Dedifferentiated amniotic fluid mesenchymal stem cell (primary cell): ENCODE measurements around the gene ATP13A2.
"Not testable (repeated sequence)": the region's sequence is repeated elsewhere in the genome, so short reads cannot be mapped to it uniquely, and the experiment has no call there.

Experiments
- DNase-seq: peaks from one replicate; pipeline ENCODE4 v3.0.0-alpha.2; 2016; ENCODE audit errors: extremely low spot score

Gene ATP13A2

DNA sequence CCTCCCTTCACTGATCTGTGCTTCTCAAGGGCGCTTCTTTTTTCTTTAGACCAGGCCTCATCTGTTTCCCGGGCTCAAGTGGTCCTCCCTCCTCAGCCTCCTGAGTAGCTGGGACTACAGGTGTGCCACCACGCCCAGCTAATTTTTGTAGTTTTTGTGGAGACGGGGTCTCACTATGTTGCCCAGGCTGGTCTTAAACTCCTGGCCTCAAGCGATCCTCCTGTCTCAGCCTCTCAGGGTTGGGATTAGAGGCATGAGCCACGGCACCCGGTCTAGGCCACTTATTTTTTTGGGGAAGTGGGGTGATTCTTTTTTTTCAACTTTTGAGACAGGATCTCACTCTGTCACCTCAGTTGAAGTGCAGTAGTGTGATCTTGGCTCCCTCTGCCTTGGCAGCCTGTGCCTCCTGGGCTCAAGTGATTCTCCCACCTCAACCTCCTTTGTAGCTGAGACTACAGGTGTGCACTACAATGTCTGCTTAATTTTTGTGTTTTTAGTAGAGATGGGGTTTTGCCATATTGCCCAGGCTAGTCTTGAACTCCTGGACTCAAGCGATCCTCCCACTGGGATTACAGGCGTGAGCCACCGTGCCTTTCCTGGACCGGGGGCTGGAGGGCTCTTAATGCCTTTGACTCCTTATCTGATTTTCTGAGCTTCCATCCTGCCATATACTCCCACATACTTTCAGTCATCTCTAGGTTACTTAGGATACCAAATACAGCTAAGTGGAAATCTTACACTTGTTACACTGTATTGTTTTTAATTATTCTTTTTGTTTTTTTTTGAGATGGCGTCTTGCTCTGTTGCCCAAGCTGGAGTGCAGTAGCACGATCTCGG is 50.2 kb downstream of the ATP13A2 start:
- DNase-seq, result no peak

GRCh38 chr1:16960560-16961296 is 51.0 kb downstream of the ATP13A2 start:
- peak; percentile 74 for DNase-seq

- DNase-seq, result no peak
Measured at GRCh38 chr1:16958475-16958874, 53.3 kb downstream of the ATP13A2 start.

GRCh38 chr1:16957731-16958130 is 54.0 kb downstream of the ATP13A2 start:
- DNase-seq, result no peak

- no peak for DNase-seq
Measured at GRCh38 chr1:16956775-16957174, 55.0 kb downstream of the ATP13A2 start.

DNA sequence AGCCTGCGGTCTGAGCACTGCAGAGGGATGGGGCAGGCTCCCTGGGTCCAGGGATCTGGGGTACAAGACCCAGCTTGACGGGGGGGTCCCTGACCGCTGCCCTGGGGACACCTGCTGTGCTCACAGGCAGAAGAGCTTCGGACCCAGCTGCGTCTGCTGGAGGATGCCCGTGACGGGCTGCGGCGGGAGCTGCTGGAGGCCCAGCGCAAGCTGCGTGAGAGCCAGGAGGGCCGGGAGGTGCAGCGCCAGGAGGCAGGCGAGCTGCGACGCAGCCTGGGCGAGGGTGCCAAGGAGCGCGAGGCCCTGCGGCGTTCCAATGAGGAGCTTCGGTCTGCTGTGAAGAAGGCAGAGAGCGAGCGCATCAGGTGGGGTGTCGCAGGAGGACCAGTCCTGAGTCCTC is 56.5 kb downstream of the ATP13A2 start:
- no peak for DNase-seq

DNA sequence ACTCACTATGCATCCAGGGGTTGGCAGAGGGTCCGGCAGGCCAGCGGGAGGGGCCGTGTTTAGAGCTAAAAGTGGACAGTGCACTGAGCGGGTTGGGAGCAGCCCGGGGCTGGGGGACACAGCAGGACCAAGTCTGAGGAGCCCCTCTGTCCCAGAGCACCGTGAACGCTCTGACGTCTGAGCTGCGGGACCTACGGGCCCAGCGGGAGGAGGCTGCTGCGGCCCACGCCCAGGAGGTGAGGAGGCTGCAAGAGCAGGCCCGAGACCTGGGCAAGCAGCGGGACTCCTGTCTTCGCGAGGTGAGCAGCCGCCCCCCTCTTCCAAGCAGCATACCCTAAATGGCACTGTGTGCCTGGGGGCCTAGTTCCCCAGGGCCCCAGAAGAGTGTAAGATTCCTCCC is 57.1 kb downstream of the ATP13A2 start:
- DNase-seq, result no peak

- not testable (repeated sequence) for DNase-seq
Measured at GRCh38 chr1:16952376-16952775, 59.4 kb downstream of the ATP13A2 start.

- DNase-seq, result not testable (repeated sequence)
Measured at GRCh38 chr1:16949026-16949425, 62.7 kb downstream of the ATP13A2 start.

- DNase-seq, result not testable (repeated sequence)
Measured at GRCh38 chr1:16948282-16948891, 63.3 kb downstream of the ATP13A2 start.

- DNase-seq, result no peak
Measured at GRCh38 chr1:16946646-16947045, 65.1 kb downstream of the ATP13A2 start.

DNA sequence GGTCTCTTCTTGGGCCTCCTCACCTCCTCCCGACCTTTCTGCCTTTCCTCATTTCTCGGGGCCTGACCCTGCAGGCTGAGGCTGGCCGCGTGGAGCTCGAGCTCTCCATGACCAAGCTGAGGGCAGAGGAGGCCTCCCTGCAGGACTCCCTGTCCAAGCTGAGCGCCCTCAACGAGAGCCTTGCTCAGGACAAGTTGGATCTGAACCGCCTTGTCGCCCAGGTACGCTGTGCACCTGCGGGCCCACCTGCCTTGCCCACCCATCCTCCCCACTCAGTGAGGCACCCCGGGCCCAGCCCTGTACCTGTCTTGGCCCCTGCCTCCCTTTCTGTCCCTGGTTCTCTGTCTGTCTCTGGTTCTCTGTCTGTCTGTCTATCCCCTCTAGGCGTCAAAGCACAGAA is 65.5 kb downstream of the ATP13A2 start:
- DNase-seq, result not testable (repeated sequence)

DNA sequence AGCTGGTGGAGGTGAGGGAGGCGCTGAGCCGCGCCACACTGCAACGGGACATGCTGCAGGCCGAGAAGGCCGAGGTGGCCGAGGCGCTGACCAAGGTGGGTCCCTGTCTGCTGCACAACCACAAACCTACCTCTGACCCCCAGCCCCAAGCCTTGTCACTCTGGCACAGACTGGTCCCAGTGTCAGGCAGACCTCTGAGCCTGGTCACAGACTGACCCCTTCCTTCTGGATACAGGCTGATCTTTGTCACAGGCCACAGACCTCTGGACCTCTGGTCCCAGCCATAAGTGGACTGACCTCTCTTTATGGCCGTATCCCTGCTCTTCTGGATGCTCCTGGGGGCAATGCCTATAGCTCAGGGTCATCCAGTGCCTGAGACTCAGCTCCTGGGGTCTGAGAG is 66.2 kb downstream of the ATP13A2 start:
- DNase-seq, result not testable (repeated sequence)

DNA sequence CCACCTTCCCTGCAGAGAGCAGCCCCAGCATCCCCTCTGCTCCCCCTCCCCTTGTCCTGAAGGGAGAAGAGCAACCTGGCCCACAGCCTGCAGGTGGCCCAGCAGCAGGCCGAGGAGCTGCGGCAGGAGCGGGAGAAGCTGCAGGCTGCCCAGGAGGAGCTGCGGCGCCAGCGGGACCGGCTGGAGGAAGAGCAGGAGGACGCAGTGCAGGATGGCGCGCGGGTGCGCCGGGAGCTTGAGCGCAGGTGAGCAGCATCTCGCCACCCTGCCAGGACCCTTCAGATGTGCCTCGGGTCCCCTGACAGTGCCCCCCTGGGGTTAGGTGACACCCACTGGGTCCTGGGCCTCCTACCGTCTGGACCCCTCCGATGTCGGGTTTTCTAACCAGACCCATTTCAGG is 67.7 kb downstream of the ATP13A2 start:
- DNase-seq, result no peak

DNA sequence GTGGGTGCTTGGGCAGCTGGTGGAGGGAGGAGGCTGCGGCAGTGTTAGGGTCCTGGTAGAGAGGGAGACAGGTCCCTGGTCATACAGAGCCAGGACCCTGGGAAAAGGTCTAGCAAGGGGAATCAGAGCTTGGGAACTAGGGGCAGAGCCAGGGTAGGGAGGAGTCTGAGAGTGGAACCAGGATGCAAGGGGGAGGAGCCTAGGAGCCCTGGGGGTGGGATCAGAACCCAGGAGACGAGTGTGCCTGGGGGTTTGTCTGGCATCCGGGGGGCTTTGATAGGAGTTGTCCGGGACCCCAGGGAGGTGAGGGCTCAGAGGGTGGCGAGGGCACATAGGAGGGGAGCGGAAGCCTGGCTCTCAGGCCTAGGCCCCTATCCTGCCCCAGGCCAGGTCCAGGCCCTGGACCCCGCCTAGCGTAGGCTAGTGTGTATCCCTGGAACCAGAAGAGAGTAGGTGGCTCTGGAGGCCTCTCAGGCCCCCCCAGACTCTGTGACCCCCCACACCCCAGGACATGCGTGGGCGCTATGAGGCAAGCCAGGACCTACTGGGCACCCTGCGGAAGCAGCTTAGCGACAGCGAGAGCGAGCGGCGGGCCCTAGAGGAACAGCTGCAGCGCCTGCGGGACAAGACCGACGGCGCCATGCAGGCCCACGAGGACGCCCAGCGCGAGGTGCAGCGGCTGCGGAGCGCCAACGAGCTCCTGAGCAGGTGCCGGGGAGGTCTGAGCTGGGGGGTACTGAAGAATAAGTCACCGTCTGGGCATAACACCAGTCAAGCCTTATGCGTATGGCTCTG is 72.1 kb downstream of the ATP13A2 start:
- DNase-seq, result not testable (repeated sequence)

DNA sequence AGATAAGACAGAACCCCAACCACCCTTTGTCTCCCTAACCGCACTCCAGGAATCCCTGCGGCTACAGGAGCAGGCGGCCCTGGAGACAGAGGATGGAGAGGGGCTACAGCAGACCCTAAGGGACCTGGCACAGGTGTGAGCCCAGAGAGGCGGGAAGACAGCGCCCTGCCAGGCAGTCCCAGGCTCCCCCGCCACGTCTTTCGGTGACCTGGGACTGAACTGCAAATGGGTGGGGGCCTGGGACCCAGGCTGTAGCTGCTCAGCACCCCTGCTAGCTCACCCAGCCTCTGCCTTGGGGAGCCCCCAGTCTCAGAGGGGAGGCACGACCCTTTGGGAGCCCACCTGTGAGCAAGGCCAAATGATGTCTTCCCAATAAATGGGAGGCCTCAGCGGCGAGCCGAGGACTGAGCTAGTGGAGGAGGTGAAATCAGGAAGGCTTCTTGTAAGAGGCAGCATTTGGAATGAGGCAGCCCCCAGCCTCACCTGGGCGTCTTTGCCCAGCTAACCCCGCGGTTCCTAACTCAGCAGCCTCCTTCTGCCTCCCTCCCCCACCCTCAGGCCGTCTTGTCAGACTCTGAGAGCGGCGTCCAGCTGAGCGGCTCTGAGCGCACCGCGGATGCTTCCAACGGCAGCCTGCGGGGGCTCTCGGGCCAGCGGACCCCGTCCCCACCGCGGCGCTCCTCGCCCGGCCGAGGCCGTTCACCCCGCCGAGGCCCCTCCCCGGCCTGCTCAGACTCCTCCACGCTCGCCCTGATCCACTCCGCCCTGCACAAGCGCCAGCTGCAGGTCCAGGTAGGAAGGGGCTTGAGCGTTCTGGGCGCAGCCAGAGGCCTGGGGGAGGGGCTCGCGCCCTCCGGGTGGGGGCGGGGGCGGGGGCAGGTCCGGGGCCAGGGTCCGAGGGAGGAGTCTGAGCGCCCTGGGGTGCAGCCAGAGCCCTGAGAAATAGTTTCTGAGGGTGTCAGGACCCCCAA is 73.1 kb downstream of the ATP13A2 start:
- DNase-seq, result no peak

DNA sequence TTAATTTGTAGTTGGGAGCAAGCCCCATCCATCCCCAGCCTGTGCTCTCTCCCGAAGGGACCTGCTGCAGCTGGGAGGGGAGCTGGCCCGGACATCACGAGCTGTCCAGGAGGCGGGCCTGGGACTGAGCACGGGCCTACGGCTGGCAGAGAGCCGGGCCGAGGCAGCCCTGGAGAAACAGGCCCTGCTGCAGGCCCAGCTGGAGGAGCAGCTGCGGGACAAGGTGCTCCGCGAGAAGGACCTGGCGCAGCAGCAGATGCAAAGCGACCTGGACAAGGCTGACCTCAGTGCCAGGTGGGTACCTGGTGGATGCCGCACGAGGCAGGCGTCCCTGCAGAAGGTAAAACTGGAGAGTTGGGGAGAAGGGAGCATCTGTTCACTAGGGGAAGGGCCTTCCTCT is 75.1 kb downstream of the ATP13A2 start:
- DNase-seq, result not testable (repeated sequence)
